ENCODE data around the gene TDRD15. TPM values are rescaled to one million over a fixed set of nuclear protein-coding genes. Genes with fewer than 3 reads are reported as not detected.

The TDRD15 gene
- polyA plus RNA-seq, 1 of the 3 experiments (the other 2 are of a cell fraction): not detected

- no peak overlapping the region for H3K4me3 ChIP-seq (ENCODE audit: low read depth in 2 of 2, low read length in 1 of 2)
- H3K36me3 ChIP-seq (replicated peaks in 1 of 2; ENCODE audit: control insufficient read depth in 1 of 2, insufficient read depth in 2 of 2, low read length in 1 of 2): no peaks in the 10 kb centered on the region
- H2AFZ ChIP-seq (ENCODE audit: low read depth): no peak overlapping the region
- CTCF ChIA-PET: interaction anchor here (0.7 to 2.2 kb wide), 3 partner anchors 22 to 69 kb away, joined by 3 to 10 read pairs (median 4); no protein-coding TSS in a partner anchor
- no peaks in the 10 kb centered on the region for H3K27me3 ChIP-seq (ENCODE audit: insufficient read depth)
- DNase-seq: no peak
- no peak for TF ChIP-seq FOXM1 (IDR thresholded peaks at IDR 0.05; ENCODE audit: low read depth)
- TF ChIP-seq GATA2 (CRISPR knock-in tag; IDR thresholded peaks at IDR 0.05): no peak
- TF ChIP-seq EP300 (IDR thresholded peaks at IDR 0.05; ENCODE audit: borderline replicate concordance in 1 of 2, low read depth in 1 of 2, low read length in 1 of 2): no peak
- TF ChIP-seq, protein P1, sequence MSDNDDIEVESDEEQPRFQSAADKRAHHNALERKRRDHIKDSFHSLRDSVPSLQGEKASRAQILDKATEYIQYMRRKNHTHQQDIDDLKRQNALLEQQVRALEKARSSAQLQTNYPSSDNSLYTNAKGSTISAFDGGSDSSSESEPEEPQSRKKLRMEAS (IDR thresholded peaks at IDR 0.05; ENCODE audit: low read depth): no peak
- no peak for TF ChIP-seq JUND (IDR thresholded peaks at IDR 0.05)
- TF ChIP-seq MXI1 (IDR thresholded peaks at IDR 0.05; ENCODE audit: low read depth, low read length): no peak
- TF ChIP-seq PBX3 (IDR thresholded peaks at IDR 0.05): no peak
- TF ChIP-seq TCF12 (IDR thresholded peaks at IDR 0.05): no peak
- no peak for TF ChIP-seq EZH2phosphoT487 (IDR thresholded peaks at IDR 0.05; ENCODE audit: borderline replicate concordance, low read depth)
- TF ChIP-seq IRF3 (IDR thresholded peaks at IDR 0.05; ENCODE audit: low read depth, low read length): no peak
- no peak for TF ChIP-seq RCOR1 (IDR thresholded peaks at IDR 0.05; ENCODE audit: low read length)
- TF ChIP-seq NRF1 (IDR thresholded peaks at IDR 0.05; ENCODE audit: low read depth, low read length): no peak
- WGBS (ENCODE audit: low lambda C conversion rate): 31% methylated on average over 1 of the region's 1 CpG
- no peak overlapping the region for H3K27ac ChIP-seq (ENCODE audit: low read depth in 2 of 2, low read length in 1 of 2)
- no peaks in the 10 kb centered on the region for H3K79me2 ChIP-seq (ENCODE audit: insufficient read depth)
- no peaks in the 10 kb centered on the region for H3K9me3 ChIP-seq
- no peaks in the 10 kb centered on the region for H3K9me2 ChIP-seq
- H4K20me1 ChIP-seq (ENCODE audit: insufficient read depth): no peaks in the 10 kb centered on the region
- POLR2A ChIA-PET: no interaction called here
- H3K4me2 ChIP-seq: no peak overlapping the region
- H3F3A ChIP-seq (replicated peaks; ENCODE audit: insufficient read depth): no peaks in the 10 kb centered on the region
- no peaks in the 10 kb centered on the region for H3K4me1 ChIP-seq (ENCODE audit: control insufficient read depth in 1 of 2, insufficient read depth in 2 of 2, low read depth in 1 of 2, low read length in 1 of 2)
- no peak overlapping the region for H3K9ac ChIP-seq
Observed at GRCh38 chr2:21096458-21096857, 27.3 kb upstream of the TDRD15 start.

GRCh38 chr2:21097331-21097730 is 26.4 kb upstream of the TDRD15 start:
- no peak overlapping the region for H2AFZ ChIP-seq (ENCODE audit: low read depth)
- no peak overlapping the region for H3K4me3 ChIP-seq (ENCODE audit: low read depth in 2 of 2, low read length in 1 of 2)
- no peaks in the 10 kb centered on the region for H4K20me1 ChIP-seq (ENCODE audit: insufficient read depth)
- no peaks in the 10 kb centered on the region for H3K36me3 ChIP-seq (replicated peaks in 1 of 2; ENCODE audit: control insufficient read depth in 1 of 2, insufficient read depth in 2 of 2, low read length in 1 of 2)
- 26% methylated on average over 6 of the region's 6 CpGs for WGBS (ENCODE audit: low lambda C conversion rate)
- no peak overlapping the region for H3K9ac ChIP-seq
- no peaks in the 10 kb centered on the region for H3K79me2 ChIP-seq (ENCODE audit: insufficient read depth)
- DNase-seq: no peak
- H3K9me3 ChIP-seq: no peaks in the 10 kb centered on the region
- ChIA-PET CTCF (interaction anchor here (1.0 to 2.2 kb wide), 2 partner anchors 21 to 55 kb away, joined by 3 to 10 read pairs; no protein-coding TSS in a partner anchor), POLR2A (no interaction called here)
- no peaks in the 10 kb centered on the region for H3F3A ChIP-seq (replicated peaks; ENCODE audit: insufficient read depth)
- H3K9me2 ChIP-seq: no peaks in the 10 kb centered on the region
- H3K4me1 ChIP-seq (ENCODE audit: control insufficient read depth in 1 of 2, insufficient read depth in 2 of 2, low read depth in 1 of 2, low read length in 1 of 2): no peaks in the 10 kb centered on the region
- H3K27me3 ChIP-seq (ENCODE audit: insufficient read depth): no peaks in the 10 kb centered on the region
- no peak overlapping the region for H3K27ac ChIP-seq (ENCODE audit: low read depth in 2 of 2, low read length in 1 of 2)
- no peak overlapping the region for H3K4me2 ChIP-seq
- TF ChIP-seq MEF2A (IDR thresholded peaks at IDR 0.05; ENCODE audit: borderline replicate concordance, low read depth) (no peak), ELF1 (IDR thresholded peaks at IDR 0.05) (no peak), YY1 (IDR thresholded peaks at IDR 0.05; ENCODE audit: low read depth) (no peak), JUND (IDR thresholded peaks at IDR 0.05) (no peak), REST (IDR thresholded peaks at IDR 0.05; ENCODE audit: low read depth, low read length) (no peak), EP300 (IDR thresholded peaks at IDR 0.05; ENCODE audit: borderline replicate concordance in 1 of 2, low read depth in 1 of 2, low read length in 1 of 2) (no peak), RXRA (IDR thresholded peaks at IDR 0.05; ENCODE audit: borderline replicate concordance, low read depth) (no peak), RCOR1 (IDR thresholded peaks at IDR 0.05; ENCODE audit: low read length) (no peak), FOXJ3 (CRISPR knock-in tag; IDR thresholded peaks at IDR 0.05) (no peak), SIN3A (IDR thresholded peaks at IDR 0.05; ENCODE audit: borderline replicate concordance, low read depth, low read length) (no peak), NFIC (IDR thresholded peaks at IDR 0.05; ENCODE audit: borderline replicate concordance) (no peak)
- TF ChIP-seq, protein P2, sequence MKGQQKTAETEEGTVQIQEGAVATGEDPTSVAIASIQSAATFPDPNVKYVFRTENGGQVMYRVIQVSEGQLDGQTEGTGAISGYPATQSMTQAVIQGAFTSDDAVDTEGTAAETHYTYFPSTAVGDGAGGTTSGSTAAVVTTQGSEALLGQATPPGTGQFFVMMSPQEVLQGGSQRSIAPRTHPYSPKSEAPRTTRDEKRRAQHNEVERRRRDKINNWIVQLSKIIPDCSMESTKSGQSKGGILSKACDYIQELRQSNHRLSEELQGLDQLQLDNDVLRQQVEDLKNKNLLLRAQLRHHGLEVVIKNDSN (IDR thresholded peaks at IDR 0.05; ENCODE audit: borderline replicate concordance, low read depth): no peak
- TF ChIP-seq, protein P1 (IDR thresholded peaks at IDR 0.05; ENCODE audit: low read depth): no peak

Data from SK-N-SH (cell line).